Kidney glomerular epithelial cell (primary cell): ENCODE measurements around the gene KCNQ1.

Experiments
- DNase-seq: peaks from one replicate; lab custom pipeline; 2025; lab: John Stamatoyannopoulos, UW

KCNQ1 gene

GRCh38 chr11:2807025-2807681 is 362.3 kb downstream of the KCNQ1 start:
- no peak for DNase-seq

- DNase-seq: no peak
These were observed 363.0 kb downstream of the KCNQ1 start for GRCh38 chr11:2807801-2808241.

DNA sequence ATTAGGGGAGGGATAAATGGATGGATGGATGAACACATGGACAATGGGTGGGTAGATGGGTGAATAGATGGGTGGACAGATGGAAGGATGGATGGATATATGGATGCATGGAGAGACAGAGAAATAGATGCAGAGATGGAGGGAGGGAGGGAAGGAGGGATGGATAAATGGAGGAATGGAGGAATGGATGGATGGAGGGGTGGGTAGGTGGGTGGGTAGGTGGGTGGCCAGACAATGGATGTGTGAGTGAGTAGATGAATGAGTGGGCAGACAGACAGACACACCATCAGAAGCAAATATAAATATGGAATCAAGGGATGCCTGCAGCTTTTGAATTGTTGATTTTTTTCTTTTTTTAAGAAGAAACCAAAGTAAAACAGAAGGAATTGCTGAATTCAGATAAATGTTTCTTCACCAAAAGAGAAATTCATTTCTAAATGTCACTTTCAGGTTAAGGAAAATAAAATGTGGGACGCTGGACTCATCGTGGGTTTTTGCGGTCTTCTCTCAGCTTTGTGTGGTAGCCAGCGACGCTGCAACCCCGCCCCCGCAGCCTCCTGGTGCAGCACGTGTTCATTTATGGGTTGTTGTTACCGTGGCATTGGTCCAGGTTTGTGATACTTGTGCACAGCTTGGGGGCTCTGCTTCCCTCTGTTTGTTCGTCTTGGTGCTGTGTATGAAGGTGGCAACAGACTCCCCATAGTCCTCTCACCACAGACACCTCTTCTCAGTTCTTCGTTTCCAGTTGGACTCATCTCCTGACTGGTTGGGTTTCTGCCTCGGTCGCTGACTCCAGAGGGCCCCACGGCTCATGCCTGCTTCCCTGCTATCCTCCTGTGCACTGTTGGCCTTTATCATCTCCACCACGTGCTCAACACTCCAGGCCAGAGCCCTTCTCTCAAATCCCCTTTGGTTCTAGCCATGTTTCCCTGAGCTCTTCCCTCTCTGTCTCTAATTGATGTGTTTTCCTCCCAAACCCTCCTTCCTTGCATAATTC is 364.3 kb downstream of the KCNQ1 start:
- DNase-seq: no peak

GRCh38 chr11:2809854-2810253 is 365.0 kb downstream of the KCNQ1 start:
- DNase-seq: no peak

DNA sequence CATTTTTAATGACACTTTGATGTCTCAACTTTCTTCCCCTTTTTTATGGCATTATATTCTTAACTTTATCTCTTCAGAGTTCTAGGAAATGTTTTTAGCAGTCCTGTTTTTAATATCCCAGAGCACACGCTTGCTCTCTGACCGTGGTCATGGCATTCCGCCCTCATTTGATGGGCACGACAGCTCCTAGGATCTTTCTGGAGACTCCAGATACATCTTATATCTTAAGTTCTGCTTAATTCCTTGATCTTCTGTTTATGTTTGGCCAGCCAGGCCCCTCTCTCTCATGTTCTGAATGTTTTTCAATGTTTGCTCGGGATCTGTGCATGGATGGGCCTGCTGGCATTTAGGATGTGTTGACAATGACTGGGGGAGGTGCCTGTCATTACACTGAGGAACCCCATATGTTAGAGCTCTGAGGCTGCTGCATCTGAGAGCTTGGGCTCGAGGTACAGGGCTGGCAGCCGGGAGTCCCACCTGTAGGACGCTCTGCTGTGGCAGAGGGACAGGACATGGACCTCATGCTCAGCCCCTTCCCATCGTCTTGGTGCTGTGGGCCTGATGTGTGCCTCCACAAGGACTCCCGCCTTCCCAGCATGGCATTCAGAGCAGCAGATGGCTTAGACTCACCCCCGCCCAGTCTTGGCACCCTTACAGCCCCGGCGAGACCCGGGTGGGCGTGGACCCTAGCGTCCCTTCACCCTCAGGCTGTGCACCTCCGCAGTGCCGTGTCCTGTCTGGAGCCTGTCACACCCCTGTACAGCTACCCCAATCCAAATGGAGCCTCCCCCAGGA is 365.8 kb downstream of the KCNQ1 start:
- no peak for DNase-seq

GRCh38 chr11:2811206-2812091 is 366.6 kb downstream of the KCNQ1 start:
- DNase-seq: no peak

- DNase-seq: no peak
These were observed 367.7 kb downstream of the KCNQ1 start for GRCh38 chr11:2812371-2812991.

GRCh38 chr11:2813141-2813908 is 368.5 kb downstream of the KCNQ1 start:
- DNase-seq: no peak

- no peak for DNase-seq
These were observed 369.2 kb downstream of the KCNQ1 start for GRCh38 chr11:2813968-2814367.

DNA sequence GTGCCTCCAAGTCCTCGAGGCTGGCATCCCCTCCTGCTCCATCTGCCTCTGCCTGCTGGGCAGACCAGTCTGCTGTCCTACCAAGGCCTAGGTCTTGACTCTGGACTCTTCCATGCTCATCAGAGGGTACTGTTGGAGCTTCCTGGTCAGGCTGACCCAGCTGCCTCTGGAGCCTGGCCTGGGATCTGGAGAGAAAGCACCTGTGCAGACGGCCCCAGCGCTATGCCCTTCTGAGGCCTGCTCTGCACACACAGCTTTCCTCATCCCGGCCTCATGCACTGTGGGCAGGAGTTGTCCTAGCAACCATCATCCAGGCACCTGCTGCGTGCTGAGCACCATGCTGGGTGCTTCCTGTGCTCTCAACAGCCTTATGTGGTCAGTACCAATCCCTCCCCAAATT is 369.9 kb downstream of the KCNQ1 start:
- no peak for DNase-seq

DNA sequence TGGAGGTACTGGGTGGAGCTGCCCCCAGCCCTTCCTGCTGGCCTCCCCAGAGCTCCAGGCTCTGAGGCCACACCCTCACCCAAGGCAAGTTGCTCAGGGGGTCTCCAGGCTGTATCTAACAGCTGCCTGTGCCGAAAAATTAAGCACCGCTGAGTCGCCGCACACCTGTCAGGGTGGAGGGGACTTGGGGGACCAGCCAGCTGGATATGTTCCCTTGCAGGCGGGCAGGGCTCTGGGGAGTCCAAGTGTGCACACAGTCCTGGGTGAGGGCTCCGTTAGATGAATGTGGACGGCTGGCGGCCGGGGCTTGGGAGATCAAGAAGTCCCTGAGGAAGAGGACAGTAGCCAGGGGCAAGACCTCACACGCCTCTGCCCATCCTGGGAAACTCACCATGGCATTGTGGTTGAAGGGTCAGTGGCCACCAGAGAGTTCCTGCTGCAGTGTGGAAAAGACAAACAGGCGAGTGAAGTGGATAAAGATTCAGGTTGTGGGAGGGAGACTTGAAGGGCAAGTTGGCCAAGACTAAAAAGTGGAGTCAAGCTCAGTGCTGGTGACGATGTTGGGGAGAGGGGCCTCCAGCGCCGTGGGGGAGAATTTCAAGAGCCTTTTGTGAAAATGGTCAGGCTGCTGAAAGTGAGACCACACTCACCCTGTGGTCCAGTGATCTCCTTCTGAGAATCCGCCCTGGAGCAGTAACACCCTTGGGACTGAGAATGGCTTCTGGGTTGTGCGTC is 371.1 kb downstream of the KCNQ1 start:
- DNase-seq: no peak

- no peak for DNase-seq
These were observed 371.7 kb downstream of the KCNQ1 start for GRCh38 chr11:2816523-2816922.

DNA sequence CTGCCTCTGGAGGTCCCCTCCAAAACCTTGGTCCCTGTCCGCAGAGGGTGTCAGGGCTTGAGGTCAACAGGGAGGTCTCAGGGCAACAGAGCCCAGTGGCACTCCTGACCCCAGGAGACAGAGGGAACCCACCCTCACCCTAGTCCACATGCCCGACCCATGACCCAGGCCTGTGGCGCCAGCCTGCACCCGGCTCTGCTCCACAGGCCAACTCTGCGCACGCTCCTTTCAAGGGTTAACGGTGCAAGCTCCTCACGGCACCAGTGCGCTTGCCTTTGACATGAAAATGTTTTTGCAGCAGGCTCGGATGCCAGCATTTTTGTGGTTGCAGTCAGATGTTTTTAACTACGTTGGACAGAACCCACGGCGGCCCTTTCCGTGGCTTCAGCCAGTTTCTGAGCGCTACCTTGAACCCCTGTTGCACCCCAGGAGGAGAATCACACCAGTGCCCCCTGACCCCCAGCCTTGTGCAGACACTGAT is 372.2 kb downstream of the KCNQ1 start:
- no peak for DNase-seq

GRCh38 chr11:2817431-2817830 is 372.6 kb downstream of the KCNQ1 start:
- DNase-seq: no peak

- no peak for DNase-seq
These were observed 373.2 kb downstream of the KCNQ1 start for GRCh38 chr11:2818021-2818420.

GRCh38 chr11:2818503-2818902 is 373.7 kb downstream of the KCNQ1 start:
- DNase-seq: no peak

DNA sequence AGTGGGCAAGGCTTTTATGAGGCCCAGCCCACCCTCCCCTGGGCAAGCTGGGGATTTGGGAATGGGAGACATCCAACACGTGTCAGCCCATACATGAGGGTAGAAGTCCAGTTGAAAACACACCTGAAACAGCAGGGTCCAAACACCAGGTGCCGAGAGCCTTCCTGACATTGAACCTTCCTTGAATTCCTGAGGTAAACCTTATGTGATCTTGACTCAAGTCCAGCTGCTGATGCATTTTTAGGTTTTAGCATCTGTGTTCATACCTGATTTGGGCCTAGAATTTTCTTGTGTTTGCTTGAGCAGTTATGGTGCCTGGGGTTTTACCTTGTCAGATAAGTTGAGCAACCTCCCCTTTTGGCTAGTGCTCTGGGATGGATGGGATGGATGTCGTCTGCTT is 374.5 kb downstream of the KCNQ1 start:
- DNase-seq: no peak

DNA sequence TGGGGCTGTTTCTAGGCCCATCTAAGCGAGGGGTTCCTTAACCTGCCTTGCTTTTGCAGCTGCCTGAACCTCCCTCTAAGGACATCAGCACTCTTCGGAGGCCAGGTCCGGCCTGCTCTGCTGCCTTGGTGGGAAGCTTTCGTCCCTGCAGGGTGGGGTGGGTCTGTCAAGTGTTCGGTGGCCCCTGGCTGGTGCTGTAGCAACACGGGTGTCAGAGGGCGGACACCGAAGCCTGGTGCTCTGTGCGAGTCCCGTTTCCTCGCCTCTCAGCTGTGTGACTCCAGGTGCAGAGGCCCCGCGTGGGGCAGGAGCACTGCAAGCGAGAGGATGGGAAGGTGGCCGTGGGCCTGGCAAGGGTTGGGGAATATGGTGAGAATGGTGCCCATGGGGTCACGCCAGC is 376.2 kb downstream of the KCNQ1 start:
- no peak for DNase-seq

DNA sequence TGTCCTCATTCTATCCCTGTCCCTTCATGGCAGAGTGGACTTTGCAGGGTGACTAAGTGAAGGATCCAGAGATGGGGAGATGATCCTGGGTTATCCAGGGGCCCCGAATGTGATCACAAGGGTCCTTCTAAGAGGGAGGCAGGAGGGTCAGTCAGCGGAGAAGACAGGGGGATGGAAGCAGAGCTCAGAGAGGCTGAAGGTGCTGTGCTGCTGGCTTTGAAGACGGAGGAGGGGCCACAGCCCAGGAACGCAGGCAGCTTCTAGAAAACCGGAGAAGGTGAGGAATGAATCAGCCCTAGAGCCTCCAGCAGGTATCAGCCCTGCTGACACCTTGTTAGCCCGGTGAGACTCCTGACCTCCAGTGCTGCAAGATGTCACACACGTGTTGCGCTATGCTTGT is 377.1 kb downstream of the KCNQ1 start:
- no peak for DNase-seq
